MG63 (cell line): ENCODE data around the gene PRKG1. TPM values are rescaled to one million over a fixed set of nuclear protein-coding genes. Genes with fewer than 3 reads are reported as not detected.
"Not testable (repeated sequence)": the region's sequence is repeated elsewhere in the genome, so short reads cannot be mapped to it uniquely, and the experiment has no call there.

Experiments
- DNase-seq: peaks from one replicate; pipeline ENCODE4 v3.0.0-alpha.2; 2020
- H3K27me3 ChIP-seq: fragments of 250-450 bp; sonication (Bioruptor Pico); 2 replicates; pipeline ENCODE4 v1.5.1; 2020; ENCODE audit warnings: mild to moderate bottlenecking, moderate library complexity
- H3K36me3 ChIP-seq: fragments of 250-450 bp; sonication (Bioruptor Pico); 2 replicates; pipeline ENCODE4 v1.5.1; 2020; ENCODE audit warnings: mild to moderate bottlenecking, moderate library complexity
- H3K4me3 ChIP-seq: fragments of 250-450 bp; sonication (Bioruptor Pico); 2 replicates; pipeline ENCODE4 v1.5.1; 2020; ENCODE audit warnings: mild to moderate bottlenecking, moderate library complexity
- H3K9me3 ChIP-seq: fragments of 250-450 bp; sonication (Bioruptor Pico); 2 replicates; pipeline ENCODE4 v1.5.1; 2020; ENCODE audit warnings: mild to moderate bottlenecking, moderate library complexity
- total RNA-seq: library from RNA; depleted of rRNA; stranded (reverse); fragments of >200 nt; shearing (Covaris generic); gene quantifications from 2 replicates; pipeline ENCODE4 v1.2.3, GENCODE V29; 2014; ENCODE audit warnings: low replicate concordance

Gene PRKG1
- total RNA-seq, 1 experiment from 2014 or later = 3.9 TPM

GRCh38 chr10:52213321-52213752 is 1139.0 kb downstream of the PRKG1 start:
- Histone ChIP-seq H3K4me3 (no peak overlapping the region), H3K9me3 (no peaks in the 10 kb centered on the region), H3K27me3 (no peaks in the 10 kb centered on the region), H3K36me3 (no peaks in the 10 kb centered on the region)
- peak; percentile 15 for DNase-seq

- peak; percentile 4 for DNase-seq
- Histone ChIP-seq H3K9me3 (no peaks in the 10 kb centered on the region), H3K27me3 (no peaks in the 10 kb centered on the region), H3K4me3 (no peak overlapping the region), H3K36me3 (no peaks in the 10 kb centered on the region)
These were observed 1141.6 kb downstream of the PRKG1 start for GRCh38 chr10:52215745-52216361.

GRCh38 chr10:52216852-52217251 is 1142.6 kb downstream of the PRKG1 start:
- Histone ChIP-seq H3K4me3 (no peak overlapping the region), H3K9me3 (no peaks in the 10 kb centered on the region), H3K36me3 (no peaks in the 10 kb centered on the region), H3K27me3 (no peaks in the 10 kb centered on the region)
- peak; percentile 10 for DNase-seq

GRCh38 chr10:52217531-52217930 is 1143.2 kb downstream of the PRKG1 start:
- no peaks in the 10 kb centered on the region for H3K27me3 ChIP-seq
- DNase-seq = no peak
- no peaks in the 10 kb centered on the region for H3K36me3 ChIP-seq
- H3K4me3 ChIP-seq = no peak overlapping the region
- no peaks in the 10 kb centered on the region for H3K9me3 ChIP-seq

- DNase-seq = no peak
- Histone ChIP-seq H3K27me3 (no peaks in the 10 kb centered on the region), H3K9me3 (no peaks in the 10 kb centered on the region), H3K36me3 (no peaks in the 10 kb centered on the region), H3K4me3 (no peak overlapping the region)
These were observed 1146.7 kb downstream of the PRKG1 start for GRCh38 chr10:52220947-52221346.

- no peaks in the 10 kb centered on the region for H3K9me3 ChIP-seq
- no peak for DNase-seq
- H3K27me3 ChIP-seq = no peaks in the 10 kb centered on the region
These were observed 1147.6 kb downstream of the PRKG1 start for GRCh38 chr10:52221923-52222322.

GRCh38 chr10:52226197-52226847 is 1152.0 kb downstream of the PRKG1 start:
- Histone ChIP-seq H3K4me3 (no peak overlapping the region), H3K9me3 (no peaks in the 10 kb centered on the region)

More at GRCh38 chr10:52221923-52222322, 1147.6 kb downstream of the PRKG1 start:
- H3K4me3 ChIP-seq = no peak overlapping the region
- no peaks in the 10 kb centered on the region for H3K36me3 ChIP-seq

GRCh38 chr10:52228556-52228955 is 1154.3 kb downstream of the PRKG1 start:
- no peak overlapping the region for H3K4me3 ChIP-seq
- H3K9me3 ChIP-seq = no peaks in the 10 kb centered on the region

More at GRCh38 chr10:52226197-52226847, 1152.0 kb downstream of the PRKG1 start:
- DNase-seq = peak; percentile 37
- no peaks in the 10 kb centered on the region for H3K36me3 ChIP-seq
- H3K27me3 ChIP-seq = no peaks in the 10 kb centered on the region

GRCh38 chr10:52229291-52229931 is 1155.1 kb downstream of the PRKG1 start:
- H3K27me3 ChIP-seq = no peaks in the 10 kb centered on the region
- DNase-seq = peak; percentile 29
- no peaks in the 10 kb centered on the region for H3K36me3 ChIP-seq
- H3K4me3 ChIP-seq = no peak overlapping the region
- no peaks in the 10 kb centered on the region for H3K9me3 ChIP-seq

More at GRCh38 chr10:52228556-52228955, 1154.3 kb downstream of the PRKG1 start:
- no peak for DNase-seq
- Histone ChIP-seq H3K27me3 (no peaks in the 10 kb centered on the region), H3K36me3 (no peaks in the 10 kb centered on the region)

GRCh38 chr10:52232561-52233350 is 1158.5 kb downstream of the PRKG1 start:
- DNase-seq = no peak
- Histone ChIP-seq H3K4me3 (no peak overlapping the region), H3K27me3 (no peaks in the 10 kb centered on the region), H3K9me3 (no peaks in the 10 kb centered on the region), H3K36me3 (no peaks in the 10 kb centered on the region)

GRCh38 chr10:52233351-52233991 is 1159.2 kb downstream of the PRKG1 start:
- H3K4me3 ChIP-seq, H3K27me3 ChIP-seq, H3K9me3 ChIP-seq, H3K36me3 ChIP-seq, DNase-seq: not testable (repeated sequence)

GRCh38 chr10:52239771-52240170 is 1165.5 kb downstream of the PRKG1 start:
- Histone ChIP-seq H3K36me3 (no peaks in the 10 kb centered on the region), H3K27me3 (no peaks in the 10 kb centered on the region), H3K9me3 (no peaks in the 10 kb centered on the region), H3K4me3 (no peak overlapping the region)
- DNase-seq = no peak

- DNase-seq = no peak
- H3K9me3 ChIP-seq = no peaks in the 10 kb centered on the region
- no peaks in the 10 kb centered on the region for H3K36me3 ChIP-seq
These were observed 1171.3 kb downstream of the PRKG1 start for GRCh38 chr10:52245547-52245946.

GRCh38 chr10:52247929-52248328 is 1173.6 kb downstream of the PRKG1 start:
- DNase-seq, H3K27me3 ChIP-seq, H3K4me3 ChIP-seq, H3K9me3 ChIP-seq, H3K36me3 ChIP-seq: not testable (repeated sequence)

More at GRCh38 chr10:52245547-52245946, 1171.3 kb downstream of the PRKG1 start:
- Histone ChIP-seq H3K4me3 (no peak overlapping the region), H3K27me3 (no peaks in the 10 kb centered on the region)

- DNase-seq = no peak
- H3K36me3 ChIP-seq = no peaks in the 10 kb centered on the region
- no peaks in the 10 kb centered on the region for H3K9me3 ChIP-seq
- no peaks in the 10 kb centered on the region for H3K27me3 ChIP-seq
- H3K4me3 ChIP-seq = no peak overlapping the region
These were observed 1174.5 kb downstream of the PRKG1 start for GRCh38 chr10:52248697-52249306.

GRCh38 chr10:52249850-52250395 is 1175.6 kb downstream of the PRKG1 start:
- Histone ChIP-seq H3K4me3 (no peak overlapping the region), H3K36me3 (no peaks in the 10 kb centered on the region), H3K27me3 (no peaks in the 10 kb centered on the region), H3K9me3 (no peaks in the 10 kb centered on the region)
- no peak for DNase-seq
